LNCaP clone FGC (cell line): ENCODE results near the gene VPS37C.
"Not testable (repeated sequence)": the region's sequence is repeated elsewhere in the genome, so short reads cannot be mapped to it uniquely, and the experiment has no call there.

Experiments
- DNase-seq: peaks from one replicate; pipeline ENCODE4 v3.0.0-alpha.2; 2011; ENCODE audit warnings: low read depth
- H3K4me3 ChIP-seq: 2 replicates; pipeline ENCODE4 v1.5.1; 2011; ENCODE audit warnings: mild to moderate bottlenecking, low read depth, low read length, control low read depth
- CTCF ChIP-seq: IDR thresholded peaks from 2 replicates; pipeline ENCODE4 v1.5.1; 2012; ENCODE audit warnings: mild to moderate bottlenecking; ENCODE audit not compliant: control insufficient read depth, insufficient read depth; ENCODE audit errors: extremely low read depth

The VPS37C gene

GRCh38 chr11:61173456-61173855 lies 12.2 kb upstream of the VPS37C start:
- no peak overlapping the region for H3K4me3 ChIP-seq
- TF ChIP-seq CTCF = peak; percentile 72
- peak; percentile 41 for DNase-seq

DNA sequence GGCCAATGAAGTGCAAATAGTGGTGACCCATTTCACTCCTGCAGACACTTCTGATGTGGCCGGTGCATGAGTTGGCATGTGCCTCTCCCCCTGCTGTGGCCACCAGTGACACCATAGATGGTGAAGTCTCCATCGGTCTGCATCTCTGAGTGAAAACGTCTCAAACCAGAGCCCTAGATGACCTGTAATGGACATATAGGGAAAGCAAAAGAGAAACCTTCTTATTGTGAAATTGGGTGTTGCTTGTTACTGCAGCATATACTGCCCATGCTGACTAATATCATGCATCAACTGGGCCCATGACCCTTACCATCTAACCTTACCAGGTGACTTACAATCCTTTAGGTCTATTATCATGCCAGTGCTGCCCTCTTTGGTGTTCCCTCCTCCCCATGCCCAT lies 11.7 kb upstream of the VPS37C start:
- DNase-seq = no peak
- H3K4me3 ChIP-seq = no peak overlapping the region
- no peak for TF ChIP-seq CTCF

DNA sequence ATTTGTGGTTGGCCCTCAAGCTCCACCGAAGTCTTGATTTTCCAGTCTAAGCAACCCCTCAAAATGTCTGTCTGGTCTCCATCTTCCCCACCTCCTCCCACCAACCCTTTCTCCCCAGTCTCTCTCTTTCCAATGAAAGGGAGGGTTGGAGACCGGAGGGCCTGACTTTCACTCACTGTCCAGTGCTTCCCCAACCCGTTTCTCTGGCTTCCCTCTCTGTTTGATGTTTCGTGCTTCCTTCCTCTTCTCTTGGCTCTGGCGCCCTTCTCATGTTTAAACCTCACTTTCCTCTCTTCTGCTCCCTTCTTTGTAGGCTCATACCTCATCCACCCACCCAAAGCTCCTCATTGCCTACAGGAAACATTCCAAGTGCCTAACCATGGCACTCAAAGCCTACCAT lies 11.1 kb upstream of the VPS37C start:
- DNase-seq = no peak
- no peak for TF ChIP-seq CTCF
- no peak overlapping the region for H3K4me3 ChIP-seq

- no peak for DNase-seq
- H3K4me3 ChIP-seq = no peak overlapping the region
- TF ChIP-seq CTCF = no peak
Measured at GRCh38 chr11:61171907-61172306, 10.7 kb upstream of the VPS37C start.

DNA sequence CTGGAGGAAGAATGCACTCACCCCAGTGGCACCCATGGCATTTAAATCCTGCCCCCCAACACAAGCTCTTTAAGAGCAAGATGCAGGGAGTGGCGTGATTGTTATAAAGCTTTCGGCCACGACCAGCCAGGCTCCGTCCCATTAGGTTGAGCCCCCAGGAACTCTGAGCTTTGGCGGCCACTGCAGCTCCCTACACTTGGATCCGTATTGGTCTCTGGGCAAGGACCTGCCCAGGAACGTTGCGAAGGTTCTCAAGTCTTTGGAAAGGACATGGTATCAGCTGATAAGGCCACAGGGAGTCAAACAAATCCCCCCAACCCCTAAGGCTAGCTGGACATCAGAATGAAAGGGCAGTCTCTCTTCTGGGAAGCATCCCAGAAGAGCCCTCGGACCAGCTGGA lies 9.3 kb upstream of the VPS37C start:
- TF ChIP-seq CTCF = no peak
- no peak overlapping the region for H3K4me3 ChIP-seq
- DNase-seq = no peak

DNA sequence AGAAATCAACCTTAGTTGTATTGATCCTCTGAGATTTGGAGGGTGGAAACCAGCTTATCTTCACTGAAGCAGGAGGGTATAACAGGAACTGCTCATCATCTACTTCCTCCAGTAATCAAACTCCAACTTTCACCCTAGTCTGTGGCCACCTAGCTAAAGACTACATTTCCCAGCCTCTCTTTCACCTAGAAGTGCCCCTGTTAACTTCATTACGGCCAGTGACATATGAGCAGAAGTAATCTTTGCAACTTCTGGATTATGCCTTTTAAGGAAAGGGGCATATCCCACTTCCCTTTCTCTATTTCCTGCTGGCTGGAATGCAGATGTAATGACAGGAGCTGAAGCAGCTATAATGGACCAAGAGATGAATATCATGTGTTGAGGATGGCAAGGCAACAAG lies 7.6 kb upstream of the VPS37C start:
- TF ChIP-seq CTCF = no peak
- H3K4me3 ChIP-seq = no peak overlapping the region
- DNase-seq = no peak

DNA sequence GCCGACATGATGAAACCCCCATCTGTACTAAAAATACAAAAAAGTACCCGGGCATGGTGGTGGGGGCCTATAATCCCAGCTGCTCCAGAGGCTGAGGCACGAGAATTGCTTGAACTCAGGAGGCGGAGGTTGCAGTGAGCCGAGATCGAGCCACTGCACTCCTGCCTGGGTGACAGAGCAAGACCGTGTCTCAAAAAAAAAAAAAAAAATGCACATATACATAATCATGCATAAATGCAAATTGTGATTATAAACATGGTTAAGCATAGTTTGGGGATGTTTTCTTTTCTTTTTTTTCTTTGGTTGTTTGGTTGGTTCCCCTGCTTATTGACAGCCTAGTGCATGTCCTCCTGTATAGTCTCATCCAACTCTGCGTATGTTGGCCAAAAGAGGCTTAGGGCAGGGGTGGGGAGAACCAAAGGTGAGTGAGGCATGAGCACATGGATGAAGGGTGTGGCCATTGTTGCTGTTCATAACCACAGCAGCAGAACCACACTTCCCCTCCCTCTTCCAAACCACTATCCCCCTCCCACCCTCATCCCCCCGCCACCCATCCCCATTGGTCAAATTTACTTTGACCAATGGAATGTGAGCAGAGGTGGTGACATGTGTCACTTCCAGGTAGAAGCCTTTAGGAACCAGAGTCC lies 6.9 kb upstream of the VPS37C start:
- TF ChIP-seq CTCF = no peak

GRCh38 chr11:61166331-61166730 lies 5.1 kb upstream of the VPS37C start:
- not testable (repeated sequence) for H3K4me3 ChIP-seq, DNase-seq

More for the DNA sequence above, 6.9 kb upstream of the VPS37C start:
- no peak for DNase-seq
- H3K4me3 ChIP-seq = no peak overlapping the region

GRCh38 chr11:61165785-61166184 lies 4.6 kb upstream of the VPS37C start:
- DNase-seq, H3K4me3 ChIP-seq: not testable (repeated sequence)
